ENCODE data around the gene GEMIN4. TPM values are rescaled to one million over a fixed set of nuclear protein-coding genes. Genes with fewer than 3 reads are reported as not detected.

Gene GEMIN4
- total and polyA plus RNA-seq, 4 donors = 2.8 to 7.0 (median 5.9) TPM

- under 1% methylated on average over 87 of the region's 87 CpGs for WGBS
- H3K4me1 ChIP-seq (ENCODE audit: control insufficient read depth in 4 of 4, insufficient read depth in 4 of 4, low read length in 3 of 4) = peaks cover 9 to 30% (median 22%) of the 10 kb centered on the region in 4 donors
- peak within 1 kb of the TSS; percentile 88 to 100 for H3K9ac ChIP-seq (ENCODE audit: low read depth in 1 of 2, low read length in 2 of 2)
- peak within 1 kb of the TSS; percentile 93 to 100 (median 98) for H3K4me3 ChIP-seq (ENCODE audit: low read depth in 1 of 3, low read length in 3 of 3)
- H3K9me3 ChIP-seq (ENCODE audit: control insufficient read depth in 4 of 4, low read length in 3 of 4) = no peaks in the 10 kb centered on the region
- H3K36me3 ChIP-seq (ENCODE audit: control insufficient read depth in 4 of 4, insufficient read depth in 3 of 4, low read depth in 1 of 4, low read length in 3 of 4) = peaks cover 3 to 15% (median 11%) of the 10 kb centered on the region in 4 donors
- peak; percentile 96 for DNase-seq (ENCODE audit: low spot score)
- no peak for TF ChIP-seq JUND (IDR thresholded peaks at IDR 0.05)
- peak; percentile 67 for TF ChIP-seq MAX (IDR thresholded peaks at IDR 0.05)
- peak in 1 of 2 donors; percentile 69 for TF ChIP-seq GABPA (IDR thresholded peaks at IDR 0.05 in 1 of 2, conservative IDR thresholded peaks at IDR 0.05 in 1 of 2)
- TF ChIP-seq FOXA1 (IDR thresholded peaks at IDR 0.05) = peak; percentile 10
- TF ChIP-seq NR2F2 (IDR thresholded peaks at IDR 0.05) = no peak
- TF ChIP-seq FOXA2 (IDR thresholded peaks at IDR 0.05) = no peak
- TF ChIP-seq SP1 (IDR thresholded peaks at IDR 0.05) = peak; percentile 32
- no peak for TF ChIP-seq EGR1 (IDR thresholded peaks at IDR 0.05; ENCODE audit: low read depth in 2 of 2)
- TF ChIP-seq RAD21 (IDR thresholded peaks at IDR 0.05) = no peak
- no peak for TF ChIP-seq TAF1 (conservative IDR thresholded peaks at IDR 0.05)
- TF ChIP-seq YY1 (IDR thresholded peaks at IDR 0.05) = peak; percentile 99
- no peak for TF ChIP-seq ZBTB33 (IDR thresholded peaks at IDR 0.05)
- TF ChIP-seq ATF3 (IDR thresholded peaks at IDR 0.05) = no peak
- peak in 1 of 2 donors; percentile 47 for TF ChIP-seq HNF4A (conservative IDR thresholded peaks at IDR 0.05)
- TF ChIP-seq REST (IDR thresholded peaks at IDR 0.05) = no peak
- TF ChIP-seq RXRA (IDR thresholded peaks at IDR 0.05) = peak in 1 of 2 donors; percentile 34
- H3K27ac ChIP-seq (ENCODE audit: low read depth in 1 of 2, low read length in 2 of 2) = peak within 1 kb of the TSS; percentile 87 to 95
- no peaks in the 10 kb centered on the region for H3K27me3 ChIP-seq (ENCODE audit: control insufficient read depth in 4 of 4, insufficient read depth in 4 of 4, low read length in 3 of 4)
Measured at GRCh38 chr17:781805-782731, 30.0 kb upstream of the GEMIN4 start, which contains the start of the genes GLOD4 and MRM3. TSS of gene GLOD4 (minus strand) at chr17:782280. CDS start at chr17:782255, 25 bp downstream. TSS of gene MRM3 (plus strand) at chr17:782353. CDS start at chr17:782379, 26 bp downstream.

GRCh38 chr17:778096-778495 is 26.0 kb upstream of the GEMIN4 start:
- H3K9ac ChIP-seq (ENCODE audit: low read depth in 1 of 2, low read length in 2 of 2) = no peak overlapping the region
- H3K36me3 ChIP-seq (ENCODE audit: control insufficient read depth in 4 of 4, insufficient read depth in 3 of 4, low read depth in 1 of 4, low read length in 3 of 4) = peaks cover 10 to 45% (median 39%) of the 10 kb centered on the region in 4 donors
- H3K27ac ChIP-seq (ENCODE audit: low read depth in 1 of 2, low read length in 2 of 2) = no peak overlapping the region
- no peaks in the 10 kb centered on the region for H3K9me3 ChIP-seq (ENCODE audit: control insufficient read depth in 4 of 4, low read length in 3 of 4)
- 97% methylated on average over 11 of the region's 11 CpGs for WGBS
- H3K27me3 ChIP-seq (ENCODE audit: control insufficient read depth in 4 of 4, insufficient read depth in 4 of 4, low read length in 3 of 4) = no peaks in the 10 kb centered on the region
- no peak for DNase-seq (ENCODE audit: low spot score)
- peaks cover 6 to 14% (median 11%) of the 10 kb centered on the region in 4 donors for H3K4me1 ChIP-seq (ENCODE audit: control insufficient read depth in 4 of 4, insufficient read depth in 4 of 4, low read length in 3 of 4)
- H3K4me3 ChIP-seq (ENCODE audit: low read depth in 1 of 3, low read length in 3 of 3) = no peak overlapping the region
- no peak for TF ChIP-seq NR2F2 (IDR thresholded peaks at IDR 0.05)
- TF ChIP-seq YY1 (IDR thresholded peaks at IDR 0.05) = no peak
- no peak for TF ChIP-seq MAX (IDR thresholded peaks at IDR 0.05)
- no peak for TF ChIP-seq REST (IDR thresholded peaks at IDR 0.05)
- no peak for TF ChIP-seq TAF1 (conservative IDR thresholded peaks at IDR 0.05)
- no peak for TF ChIP-seq ATF3 (IDR thresholded peaks at IDR 0.05)
- TF ChIP-seq FOXA2 (IDR thresholded peaks at IDR 0.05) = no peak
- TF ChIP-seq RXRA (IDR thresholded peaks at IDR 0.05) = no peak
- no peak for TF ChIP-seq GABPA (IDR thresholded peaks at IDR 0.05 in 1 of 2, conservative IDR thresholded peaks at IDR 0.05 in 1 of 2)
- TF ChIP-seq SP1 (IDR thresholded peaks at IDR 0.05) = no peak
